Stimulated activated CD8-positive, alpha-beta memory T cell treated with anti-CD3 and anti-CD28 coated beads, Interleukin-12 subunit alpha, Interleukin-12 subunit beta, amount 100 ng/mL, for 24 hours (primary cell): Measurements from ENCODE around the gene TMEM52.

Source experiments
- DNase-seq: peaks from one replicate; pipeline ENCODE4 v3.0.0-alpha.2; 2020; ENCODE audit errors: extremely low read depth

The TMEM52 gene

GRCh38 chr1:1873186-1873585 lies 45.9 kb downstream of the TMEM52 start:
- no peak for DNase-seq

GRCh38 chr1:1872329-1872994 lies 46.6 kb downstream of the TMEM52 start:
- no peak for DNase-seq

DNA sequence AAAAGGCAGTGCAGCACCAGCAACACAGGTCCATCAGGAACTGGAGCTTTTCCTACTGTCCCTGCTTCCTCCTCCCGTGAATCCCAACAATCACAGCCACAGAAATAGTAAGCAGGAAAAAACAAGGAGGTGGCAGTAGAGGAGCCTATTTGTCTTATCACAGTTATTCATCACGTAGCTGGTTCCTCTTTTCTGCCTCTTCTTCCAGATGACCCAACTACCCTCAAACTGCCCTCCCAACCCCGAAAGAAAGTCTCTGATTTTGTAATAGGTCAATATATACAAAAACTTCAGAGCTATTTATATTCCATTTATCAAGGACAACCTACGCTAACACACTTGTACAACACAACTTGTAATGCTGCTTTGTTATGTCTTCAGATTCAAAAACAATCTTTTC lies 49.6 kb downstream of the TMEM52 start:
- DNase-seq: no peak
